Measurements from ENCODE around the gene CCDC183. TPM values are rescaled to one million over a fixed set of nuclear protein-coding genes. Genes with fewer than 3 reads are reported as not detected.

Gene CCDC183
- polyA plus RNA-seq, 1 donor from 2014 or later = 5.5 TPM

GRCh38 chr9:136851941-136852663 lies 56.0 kb downstream of the CCDC183 start, which contains the start of gene MAMDC4:
TSS of gene MAMDC4 (plus strand) at chr9:136852346. CDS start at chr9:136852417, 71 bp downstream.
- no peaks in the 10 kb centered on the region for H3K79me2 ChIP-seq (replicated peaks; ENCODE audit: insufficient read depth, low read length)
- no peak within 1 kb of the TSS for H2AFZ ChIP-seq (ENCODE audit: low read depth, low read length)
- H3K9me3 ChIP-seq (ENCODE audit: low read length) = no peaks in the 10 kb centered on the region
- H4K20me1 ChIP-seq (ENCODE audit: insufficient read depth) = no peaks in the 10 kb centered on the region
- no peak within 1 kb of the TSS for H3K9ac ChIP-seq (ENCODE audit: low read length)
- peak; percentile 5 for TF ChIP-seq POLR2AphosphoS5 (IDR thresholded peaks at IDR 0.05)
- TF ChIP-seq CTCF (IDR thresholded peaks at IDR 0.05; ENCODE audit: poor library complexity, severe bottlenecking) = no peak
- no peak within 1 kb of the TSS for H3K4me2 ChIP-seq (ENCODE audit: low read length)
- H3K27ac ChIP-seq (ENCODE audit: low read length) = no peak within 1 kb of the TSS
- H3F3A ChIP-seq (ENCODE audit: insufficient read depth, low read length, poor library complexity, severe bottlenecking) = no peaks in the 10 kb centered on the region
- H3K27me3 ChIP-seq (ENCODE audit: insufficient read depth, low read depth, low read length) = no peaks in the 10 kb centered on the region
- H3K4me3 ChIP-seq (ENCODE audit: low read length) = no peak within 1 kb of the TSS
- H3K9me2 ChIP-seq (ENCODE audit: insufficient read depth, low read length) = no peaks in the 10 kb centered on the region
- no peaks in the 10 kb centered on the region for H3K36me3 ChIP-seq (ENCODE audit: insufficient read depth, low read length)

- H3K9me2 ChIP-seq (ENCODE audit: insufficient read depth, low read length) = no peaks in the 10 kb centered on the region
- H3K27me3 ChIP-seq (ENCODE audit: insufficient read depth, low read depth, low read length) = no peaks in the 10 kb centered on the region
- H3K79me2 ChIP-seq (replicated peaks; ENCODE audit: insufficient read depth, low read length) = no peaks in the 10 kb centered on the region
- H4K20me1 ChIP-seq (ENCODE audit: insufficient read depth) = no peaks in the 10 kb centered on the region
- TF ChIP-seq SMC3 (conservative IDR thresholded peaks at IDR 0.05; ENCODE audit: poor library complexity) (no peak), TAF1 (IDR thresholded peaks at IDR 0.05; ENCODE audit: low read depth) (no peak), POLR2AphosphoS5 (IDR thresholded peaks at IDR 0.05) (no peak), REST (IDR thresholded peaks at IDR 0.05; ENCODE audit: borderline replicate concordance) (no peak), EP300 (conservative IDR thresholded peaks at IDR 0.05; ENCODE audit: poor library complexity, severe bottlenecking) (no peak), CTCF (IDR thresholded peaks at IDR 0.05; ENCODE audit: poor library complexity, severe bottlenecking) (no peak), MXI1 (conservative IDR thresholded peaks at IDR 0.05; ENCODE audit: poor library complexity, severe bottlenecking) (no peak), EZH2 (IDR thresholded peaks at IDR 0.05; ENCODE audit: borderline replicate concordance, insufficient read depth, low read length, poor library complexity, severe bottlenecking) (no peak), RAD21 (conservative IDR thresholded peaks at IDR 0.05) (no peak)
- H3F3A ChIP-seq (ENCODE audit: insufficient read depth, low read length, poor library complexity, severe bottlenecking) = no peaks in the 10 kb centered on the region
- H3K9ac ChIP-seq (ENCODE audit: low read length) = no peak overlapping the region
- no peaks in the 10 kb centered on the region for H3K9me3 ChIP-seq (ENCODE audit: low read length)
- no peak overlapping the region for H3K4me3 ChIP-seq (ENCODE audit: low read length)
- no peak overlapping the region for H2AFZ ChIP-seq (ENCODE audit: low read depth, low read length)
- H3K4me2 ChIP-seq (ENCODE audit: low read length) = no peak overlapping the region
- H3K36me3 ChIP-seq (ENCODE audit: insufficient read depth, low read length) = no peaks in the 10 kb centered on the region
- no peak overlapping the region for H3K27ac ChIP-seq (ENCODE audit: low read length)
Measured at GRCh38 chr9:136852664-136853595, 56.8 kb downstream of the CCDC183 start.

Measured in neural cell (in vitro differentiated cells).